ENCODE measurements around the gene ZNF714.

DNA sequence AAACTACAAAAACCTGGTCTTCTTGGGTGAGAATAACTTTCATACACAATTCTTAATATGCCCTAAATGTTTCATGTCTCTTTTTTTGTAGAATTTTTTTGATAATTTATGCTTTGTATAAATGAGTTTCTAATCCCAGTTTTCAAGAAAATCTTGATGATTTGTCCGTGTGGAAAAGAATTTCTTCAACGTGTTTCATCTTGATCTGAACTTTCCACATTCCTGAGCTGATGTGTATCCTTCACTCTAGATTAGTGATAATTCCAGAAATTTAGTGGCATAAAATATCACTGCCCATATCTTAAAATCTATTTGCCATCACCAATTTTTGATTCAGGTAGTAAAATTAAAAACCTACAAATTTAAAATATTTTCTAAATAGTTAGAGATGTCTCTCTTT, 84.4 kb downstream of the ZNF714 start:
- TF ChIP-seq POLR2A (IDR thresholded peaks at IDR 0.05; ENCODE audit: borderline replicate concordance, extremely low read depth, insufficient read depth, insufficient read length), result no peak
- no peak for TF ChIP-seq EZH2 (IDR thresholded peaks at IDR 0.05)
- TF ChIP-seq, protein P1, sequence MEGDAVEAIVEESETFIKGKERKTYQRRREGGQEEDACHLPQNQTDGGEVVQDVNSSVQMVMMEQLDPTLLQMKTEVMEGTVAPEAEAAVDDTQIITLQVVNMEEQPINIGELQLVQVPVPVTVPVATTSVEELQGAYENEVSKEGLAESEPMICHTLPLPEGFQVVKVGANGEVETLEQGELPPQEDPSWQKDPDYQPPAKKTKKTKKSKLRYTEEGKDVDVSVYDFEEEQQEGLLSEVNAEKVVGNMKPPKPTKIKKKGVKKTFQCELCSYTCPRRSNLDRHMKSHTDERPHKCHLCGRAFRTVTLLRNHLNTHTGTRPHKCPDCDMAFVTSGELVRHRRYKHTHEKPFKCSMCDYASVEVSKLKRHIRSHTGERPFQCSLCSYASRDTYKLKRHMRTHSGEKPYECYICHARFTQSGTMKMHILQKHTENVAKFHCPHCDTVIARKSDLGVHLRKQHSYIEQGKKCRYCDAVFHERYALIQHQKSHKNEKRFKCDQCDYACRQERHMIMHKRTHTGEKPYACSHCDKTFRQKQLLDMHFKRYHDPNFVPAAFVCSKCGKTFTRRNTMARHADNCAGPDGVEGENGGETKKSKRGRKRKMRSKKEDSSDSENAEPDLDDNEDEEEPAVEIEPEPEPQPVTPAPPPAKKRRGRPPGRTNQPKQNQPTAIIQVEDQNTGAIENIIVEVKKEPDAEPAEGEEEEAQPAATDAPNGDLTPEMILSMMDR (IDR thresholded peaks at IDR 0.05 in 2 of 3, conservative IDR thresholded peaks at IDR 0.05 in 1 of 3; ENCODE audit: borderline replicate concordance in 1 of 3, insufficient read depth in 1 of 3, low read depth in 2 of 3, low read length in 2 of 3), result no peak
- TF ChIP-seq, protein P2, sequence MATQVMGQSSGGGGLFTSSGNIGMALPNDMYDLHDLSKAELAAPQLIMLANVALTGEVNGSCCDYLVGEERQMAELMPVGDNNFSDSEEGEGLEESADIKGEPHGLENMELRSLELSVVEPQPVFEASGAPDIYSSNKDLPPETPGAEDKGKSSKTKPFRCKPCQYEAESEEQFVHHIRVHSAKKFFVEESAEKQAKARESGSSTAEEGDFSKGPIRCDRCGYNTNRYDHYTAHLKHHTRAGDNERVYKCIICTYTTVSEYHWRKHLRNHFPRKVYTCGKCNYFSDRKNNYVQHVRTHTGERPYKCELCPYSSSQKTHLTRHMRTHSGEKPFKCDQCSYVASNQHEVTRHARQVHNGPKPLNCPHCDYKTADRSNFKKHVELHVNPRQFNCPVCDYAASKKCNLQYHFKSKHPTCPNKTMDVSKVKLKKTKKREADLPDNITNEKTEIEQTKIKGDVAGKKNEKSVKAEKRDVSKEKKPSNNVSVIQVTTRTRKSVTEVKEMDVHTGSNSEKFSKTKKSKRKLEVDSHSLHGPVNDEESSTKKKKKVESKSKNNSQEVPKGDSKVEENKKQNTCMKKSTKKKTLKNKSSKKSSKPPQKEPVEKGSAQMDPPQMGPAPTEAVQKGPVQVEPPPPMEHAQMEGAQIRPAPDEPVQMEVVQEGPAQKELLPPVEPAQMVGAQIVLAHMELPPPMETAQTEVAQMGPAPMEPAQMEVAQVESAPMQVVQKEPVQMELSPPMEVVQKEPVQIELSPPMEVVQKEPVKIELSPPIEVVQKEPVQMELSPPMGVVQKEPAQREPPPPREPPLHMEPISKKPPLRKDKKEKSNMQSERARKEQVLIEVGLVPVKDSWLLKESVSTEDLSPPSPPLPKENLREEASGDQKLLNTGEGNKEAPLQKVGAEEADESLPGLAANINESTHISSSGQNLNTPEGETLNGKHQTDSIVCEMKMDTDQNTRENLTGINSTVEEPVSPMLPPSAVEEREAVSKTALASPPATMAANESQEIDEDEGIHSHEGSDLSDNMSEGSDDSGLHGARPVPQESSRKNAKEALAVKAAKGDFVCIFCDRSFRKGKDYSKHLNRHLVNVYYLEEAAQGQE (IDR thresholded peaks at IDR 0.05; ENCODE audit: low read depth), result no peak
- no peak for TF ChIP-seq ZFX (IDR thresholded peaks at IDR 0.05)
- TF ChIP-seq JUND (IDR thresholded peaks at IDR 0.05), result no peak
- no peak for TF ChIP-seq SP1 (IDR thresholded peaks at IDR 0.05; ENCODE audit: low read depth)

Data from HCT116 (cell line).